B cell (primary cell): ENCODE measurements around the gene IFT27. TPM values are rescaled to one million over a fixed set of nuclear protein-coding genes. Genes with fewer than 3 reads are reported as not detected.

ENCODE experiments used
- ATAC-seq: fragments of 200-7000 bp; cut with Tn5 transposase; one replicate; pipeline ENCODE4 v1.10.0; 2021; ENCODE audit warnings: low read depth, mild to moderate bottlenecking, moderate number of reproducible peaks, moderate library complexity
- CTCF ChIA-PET: fragments of 350-600 bp; sonication (Branson Sonifier 250); formaldehyde crosslinking; loops from one replicate; lab custom pipeline; 2021; ENCODE audit warnings: antibody characterized with exemption, inconsistent platforms; lab: Charles Lee
- POLR2A ChIA-PET: fragments of 350-600 bp; sonication (Branson Sonifier 250); formaldehyde crosslinking; loops from one replicate; lab custom pipeline; 2021; ENCODE audit warnings: antibody characterized with exemption; lab: Charles Lee
- DNase-seq: peaks from one replicate; pipeline ENCODE4 v3.0.0; 2013
- H2AFZ ChIP-seq: 2 replicates; pipeline ENCODE4 v1.6.1; 2012; ENCODE audit warnings: mild to moderate bottlenecking, low read depth, low read length; ENCODE audit not compliant: insufficient read depth, poor library complexity, severe bottlenecking
- H3K27ac ChIP-seq, 2 donors: 1 replicate in 1 of 2; 2 replicates in 1 of 2; pipeline ENCODE4 v1.5.1; 2012 to 2013; ENCODE audit warnings: low read length in 2 of 2, mild to moderate bottlenecking in 2 of 2, moderate library complexity in 1 of 2
- H3K27me3 ChIP-seq, 4 experiments: fragments of 200-600 bp in 1 of 4; sonication (generic) in 1 of 4; replicated peaks in 1 of 4; 1 replicate in 2 of 4; 2 replicates in 2 of 4; pipeline versions ENCODE4 v1.6.1 to v1.7.0; 2013 to 2016; ENCODE audit warnings: low read length in 3 of 4, mild to moderate bottlenecking in 2 of 4, mixed read lengths in 1 of 4, moderate library complexity in 1 of 4; ENCODE audit not compliant: insufficient read depth in 4 of 4, control insufficient read depth in 3 of 4; ENCODE audit errors: control extremely low read depth in 1 of 4
- H3K36me3 ChIP-seq, 2 experiments: replicated peaks in 1 of 2; 1 replicate in 1 of 2; 2 replicates in 1 of 2; pipeline versions ENCODE4 v1.6.1 to v1.7.1; 2013; ENCODE audit warnings: low read length in 1 of 2; ENCODE audit not compliant: insufficient read depth in 2 of 2, control insufficient read depth in 1 of 2; ENCODE audit errors: control extremely low read depth in 1 of 2, extremely low read depth in 1 of 2
- H3K4me1 ChIP-seq, 2 donors: fragments of 200-600 bp in 1 of 2; sonication (generic) in 1 of 2; 1 replicate in 1 of 2; 2 replicates in 1 of 2; pipeline versions ENCODE4 v1.5.1 to v1.6.1; 2013 to 2017; ENCODE audit warnings: low read length in 2 of 2; ENCODE audit not compliant: control insufficient read depth in 2 of 2, insufficient read depth in 2 of 2
- H3K4me2 ChIP-seq: replicated peaks from 2 replicates; pipeline ENCODE3; 2012; ENCODE audit warnings: mild to moderate bottlenecking, low read depth, low read length; ENCODE audit not compliant: poor library complexity, severe bottlenecking
- H3K4me3 ChIP-seq, 5 experiments: fragments of 200-600 bp in 1 of 5; sonication (generic) in 1 of 5; 1 replicate in 3 of 5; 2 replicates in 2 of 5; pipeline versions ENCODE4 v1.5.1 to v1.7.0; 2011 to 2016; ENCODE audit warnings: low read length in 4 of 5, mild to moderate bottlenecking in 4 of 5, low read depth in 2 of 5, control low read depth in 1 of 5, moderate library complexity in 1 of 5; ENCODE audit not compliant: insufficient read depth in 1 of 5; ENCODE audit errors: control extremely low read depth in 1 of 5, extremely low read depth in 1 of 5
- H3K79me2 ChIP-seq: fragments of 200-600 bp; sonication (generic); one replicate; pipeline ENCODE4 v1.6.0; 2016; ENCODE audit warnings: low read length; ENCODE audit not compliant: control insufficient read depth, insufficient read depth
- H3K9ac ChIP-seq: fragments of 200-600 bp; sonication (generic); 2 replicates; pipeline ENCODE4 v1.6.1; 2017; ENCODE audit warnings: mild to moderate bottlenecking, low read length, moderate library complexity
- H3K9me3 ChIP-seq, 3 donors: one replicate each; pipeline versions ENCODE4 v1.6.1 to v1.7.1; 2013; ENCODE audit warnings: low read length in 2 of 3; ENCODE audit not compliant: control insufficient read depth in 2 of 3, insufficient read depth in 1 of 3; ENCODE audit errors: control extremely low read depth in 1 of 3
- H4K20me1 ChIP-seq: 2 replicates; pipeline ENCODE4 v1.6.0; 2012; ENCODE audit warnings: mild to moderate bottlenecking, low read length; ENCODE audit not compliant: insufficient read depth, control insufficient read depth, poor library complexity, severe bottlenecking
- H3K27ac Mint-ChIP-seq: one replicate; pipeline ENCODE4 v1.8.0; 2021; ENCODE audit warnings: mixed read lengths
- H3K27me3 Mint-ChIP-seq: one replicate; pipeline ENCODE4 v1.8.0; 2021; ENCODE audit warnings: mixed read lengths
- H3K4me1 Mint-ChIP-seq: one replicate; pipeline ENCODE4 v1.8.0; 2021; ENCODE audit warnings: mixed read lengths
- H3K4me3 Mint-ChIP-seq: one replicate; pipeline ENCODE4 v1.8.0; 2021; ENCODE audit warnings: mixed read lengths
- H3K9me3 Mint-ChIP-seq: one replicate; pipeline ENCODE4 v1.8.0; 2022; ENCODE audit warnings: mixed read lengths; ENCODE audit not compliant: insufficient read depth
- EZH2 ChIP-seq: IDR thresholded peaks from 2 replicates; pipeline ENCODE4 v1.6.1; 2012; ENCODE audit warnings: borderline replicate concordance, low read depth, mild to moderate bottlenecking, moderate library complexity, low read length; ENCODE audit not compliant: insufficient read depth, poor library complexity, severe bottlenecking
- WGBS: methylation state at CpG from one replicate; pipeline ENCODE4 v1.1.5; 2013; ENCODE audit warnings: missing lambda C conversion rate; ENCODE audit not compliant: insufficient coverage; 5-methylcytosine and 5-hydroxymethylcytosine counted together
- intact Hi-C: fragments of 100-400 bp; cut with micrococcal nuclease; formaldehyde crosslinking; loops from one replicate; pipeline ENCODE4 v1.10.0; 2022
- polyA plus RNA-seq: library from polyadenylated mRNA; depleted of rRNA; stranded (reverse); fragments of >200 nt; gene quantifications from 2 replicates; pipeline ENCODE4 v1.2.3, GENCODE V29; 2012
- total RNA-seq, 2 donors: library from RNA; stranded (reverse); fragments of 120-200 nt in 1 of 2; gene quantifications; 1 replicate in 1 of 2; 2 replicates in 1 of 2; pipeline versions ENCODE4 v1.2.3 to v1.2.4, GENCODE V29; 2013 to 2022
- TF ChIP-seq, protein P1 (sequence below): fragments of 200-600 bp; IDR thresholded peaks from one replicate; pipeline ENCODE4 v1.8.0; 2022; ENCODE audit warnings: antibody characterized with exemption, mild to moderate bottlenecking

IFT27 gene
- total and polyA plus RNA-seq, 2 donors (not counting 1 experiment from before 2014, with no cell fraction given), result 17.1 to 42.8 TPM

DNA sequence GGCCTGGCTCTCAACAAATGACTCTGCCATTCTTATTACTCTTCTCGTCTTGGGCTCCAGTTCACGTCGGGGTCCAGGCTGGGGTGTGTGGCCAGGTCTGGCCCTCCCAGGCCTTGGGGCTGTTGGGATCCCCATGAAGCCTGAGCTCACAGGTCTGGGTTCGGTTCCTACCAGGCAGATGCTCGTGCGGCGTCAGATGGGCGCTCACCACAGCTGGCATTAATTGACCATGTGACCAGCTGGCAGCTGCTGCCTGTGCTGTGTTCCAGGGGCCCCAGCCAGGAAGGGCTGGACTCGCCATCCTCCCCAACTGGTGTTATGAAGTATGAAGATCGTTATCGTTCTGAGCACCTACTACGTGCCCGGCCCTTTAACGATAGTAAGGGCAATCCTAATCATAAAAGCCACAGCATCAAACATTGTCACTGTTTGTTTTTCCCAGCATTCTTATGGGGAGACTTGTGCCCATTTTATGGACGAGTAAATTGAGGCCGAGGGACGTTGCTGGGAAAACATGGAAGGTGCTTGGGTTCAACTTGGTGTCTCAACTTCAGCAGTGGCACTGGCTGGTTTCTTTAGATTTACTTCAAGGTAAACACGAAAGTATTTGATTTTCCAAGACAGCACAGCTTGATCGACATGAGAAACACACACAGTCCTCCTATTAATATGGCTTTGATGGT lies 45.6 kb downstream of the IFT27 start:
- no peak for DNase-seq
- POLR2A ChIA-PET, result no interaction called here
- CTCF ChIA-PET, result no interaction called here

DNA sequence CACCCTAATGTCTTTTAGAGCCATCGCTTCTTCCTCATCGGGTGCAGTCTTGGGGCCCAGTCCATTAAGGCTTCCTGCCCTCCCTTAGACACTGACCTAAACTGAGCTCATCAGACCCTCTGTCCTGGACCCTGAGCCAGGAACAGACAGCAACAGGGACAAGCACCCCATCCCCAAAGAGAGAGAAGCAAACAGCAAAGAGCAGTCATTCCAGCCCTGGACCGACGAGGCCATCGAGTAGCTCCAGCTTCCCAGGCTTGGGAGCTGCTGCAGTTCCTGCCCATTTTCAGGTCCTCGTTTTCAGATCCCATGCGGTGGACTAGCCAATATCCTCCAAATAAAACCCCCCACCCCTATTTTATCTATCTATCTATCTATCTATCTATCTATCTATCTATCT lies 46.6 kb downstream of the IFT27 start:
- no peaks in the 10 kb centered on the region for H3K79me2 ChIP-seq
- DNase-seq (no peak), ATAC-seq (no peak)
- peaks cover 0 to 5% (median 0%) of the 10 kb centered on the region in 3 donors for H3K9me3 ChIP-seq
- no peak overlapping the region for H3K4me3 ChIP-seq
- H3K27ac Mint-ChIP-seq, result no peak overlapping the region
- TF ChIP-seq, protein P1, sequence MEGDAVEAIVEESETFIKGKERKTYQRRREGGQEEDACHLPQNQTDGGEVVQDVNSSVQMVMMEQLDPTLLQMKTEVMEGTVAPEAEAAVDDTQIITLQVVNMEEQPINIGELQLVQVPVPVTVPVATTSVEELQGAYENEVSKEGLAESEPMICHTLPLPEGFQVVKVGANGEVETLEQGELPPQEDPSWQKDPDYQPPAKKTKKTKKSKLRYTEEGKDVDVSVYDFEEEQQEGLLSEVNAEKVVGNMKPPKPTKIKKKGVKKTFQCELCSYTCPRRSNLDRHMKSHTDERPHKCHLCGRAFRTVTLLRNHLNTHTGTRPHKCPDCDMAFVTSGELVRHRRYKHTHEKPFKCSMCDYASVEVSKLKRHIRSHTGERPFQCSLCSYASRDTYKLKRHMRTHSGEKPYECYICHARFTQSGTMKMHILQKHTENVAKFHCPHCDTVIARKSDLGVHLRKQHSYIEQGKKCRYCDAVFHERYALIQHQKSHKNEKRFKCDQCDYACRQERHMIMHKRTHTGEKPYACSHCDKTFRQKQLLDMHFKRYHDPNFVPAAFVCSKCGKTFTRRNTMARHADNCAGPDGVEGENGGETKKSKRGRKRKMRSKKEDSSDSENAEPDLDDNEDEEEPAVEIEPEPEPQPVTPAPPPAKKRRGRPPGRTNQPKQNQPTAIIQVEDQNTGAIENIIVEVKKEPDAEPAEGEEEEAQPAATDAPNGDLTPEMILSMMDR, result no peak
- TF ChIP-seq EZH2, result no peak
- no peak overlapping the region for H3K27ac ChIP-seq
- H3K36me3 ChIP-seq, result no peaks in the 10 kb centered on the region
- peaks cover 0 to 9% (median 0%) of the 10 kb centered on the region in 4 experiments for H3K27me3 ChIP-seq
- no peak overlapping the region for H3K4me3 Mint-ChIP-seq
- no peaks in the 10 kb centered on the region for H3K4me1 ChIP-seq
- H2AFZ ChIP-seq, result no peak overlapping the region
- H3K4me1 Mint-ChIP-seq, result no peaks in the 10 kb centered on the region
- no peaks in the 10 kb centered on the region for H3K9me3 Mint-ChIP-seq
- H3K27me3 Mint-ChIP-seq, result peaks cover 50% of the 10 kb centered on the region
- CTCF ChIA-PET, result no interaction called here
- 100% methylated on average over 2 of the region's 7 CpGs for WGBS
- intact Hi-C loops, result no loop called here
- POLR2A ChIA-PET, result no interaction called here
- H3K4me2 ChIP-seq, result no peak overlapping the region
- H3K9ac ChIP-seq, result no peak overlapping the region
- no peaks in the 10 kb centered on the region for H4K20me1 ChIP-seq

More for the DNA sequence above, 45.6 kb downstream of the IFT27 start:
- TF ChIP-seq, protein P1, result no peak
- no peak for TF ChIP-seq EZH2
- Histone ChIP-seq H3K4me3 (no peak overlapping the region), H2AFZ (no peak overlapping the region), H3K27ac (no peak overlapping the region), H3K9me3 (peaks cover 0 to 5% (median 0%) of the 10 kb centered on the region in 3 donors), H3K4me2 (no peak overlapping the region), H3K36me3 (no peaks in the 10 kb centered on the region), H4K20me1 (no peaks in the 10 kb centered on the region), H3K9ac (no peak overlapping the region), H3K4me1 (no peaks in the 10 kb centered on the region), H3K27me3 (peaks cover 0 to 9% (median 2%) of the 10 kb centered on the region in 4 experiments), H3K79me2 (no peaks in the 10 kb centered on the region)
- H3K4me1 Mint-ChIP-seq, result no peaks in the 10 kb centered on the region
- H3K27me3 Mint-ChIP-seq, result peaks cover 51% of the 10 kb centered on the region
- H3K27ac Mint-ChIP-seq, result no peak overlapping the region
- 93% methylated on average over 16 of the region's 19 CpGs for WGBS
- no peak overlapping the region for H3K4me3 Mint-ChIP-seq
- intact Hi-C loops, result no loop called here
- ATAC-seq, result no peak
- no peaks in the 10 kb centered on the region for H3K9me3 Mint-ChIP-seq
